GM12878 (cell line): ENCODE measurements around the gene ACADS. TPM values are rescaled to one million over a fixed set of nuclear protein-coding genes. Genes with fewer than 3 reads are reported as not detected.

Experiments
- ATAC-seq: fragments of 200-7000 bp; cut with Tn5 transposase; 3 replicates; pipeline ENCODE4 v1.9.1; 2020; ENCODE audit warnings: mild to moderate bottlenecking, moderate library complexity
- BruUV-seq: library from RNA; stranded (reverse); fragments of 400-500 nt; replicated peaks from 2 replicates; lab custom pipeline; 2021; lab: Mats Ljungman, UMichigan
- CTCF ChIA-PET: fragments of 300-600 bp; sonication (Branson Sonifier 250); formaldehyde crosslinking; extraction: SDS; loops from one replicate; lab custom pipeline; 2021; ENCODE audit warnings: inconsistent platforms; lab: Yijun Ruan, JAX
- POLR2A ChIA-PET: fragments of 350-600 bp; formaldehyde crosslinking; extraction: SDS; loops from one replicate; lab custom pipeline; 2021; ENCODE audit warnings: inconsistent platforms; lab: Charles Lee
- RAD21 ChIA-PET: fragments of 300-600 bp; sonication (Branson Sonifier 250); formaldehyde crosslinking; loops from one replicate; lab custom pipeline; 2023; ENCODE audit warnings: antibody characterized with exemption; ENCODE audit not compliant: unreplicated experiment; lab: Charles Lee
- SMC1A ChIA-PET: fragments of 300-600 bp; sonication (Branson Sonifier 250); formaldehyde crosslinking; loops from one replicate; lab custom pipeline; 2023; ENCODE audit not compliant: unreplicated experiment, uncharacterized antibody; lab: Charles Lee
- DNase-seq: peaks from one replicate; pipeline ENCODE4 v3.0.0-alpha.2; 2011; ENCODE audit warnings: low read depth, low spot score
- FAIRE-seq: peaks from 3 replicates; lab custom pipeline; 2011; peaks lifted over from hg19 to GRCh38; lab: Jason Lieb, UNC
- H2AFZ ChIP-seq: 2 replicates; pipeline ENCODE4 v1.6.0; 2011; ENCODE audit warnings: low read depth, low read length, control low read depth; ENCODE audit not compliant: control insufficient read depth
- H3K27ac ChIP-seq: 2 replicates; pipeline ENCODE4 v1.5.1; 2011; ENCODE audit warnings: control low read depth; ENCODE audit not compliant: control insufficient read depth, insufficient read depth
- H3K27me3 ChIP-seq, 2 experiments: replicated peaks in 1 of 2; 2 replicates each; pipeline versions ENCODE4 v1.6.0 to v1.6.1; 2011; ENCODE audit warnings: low read length in 1 of 2; ENCODE audit not compliant: control insufficient read depth in 2 of 2, insufficient read depth in 2 of 2
- H3K36me3 ChIP-seq, 2 experiments: 2 replicates each; pipeline ENCODE4 v1.5.1; 2011; ENCODE audit warnings: low read length in 1 of 2; ENCODE audit not compliant: control insufficient read depth in 2 of 2, insufficient read depth in 2 of 2
- H3K4me1 ChIP-seq: 2 replicates; pipeline ENCODE4 v1.6.1; 2011; ENCODE audit warnings: mild to moderate bottlenecking, low read length, moderate library complexity, mixed read lengths; ENCODE audit not compliant: control insufficient read depth, insufficient read depth
- H3K4me2 ChIP-seq: 2 replicates; pipeline ENCODE4 v1.6.0; 2011; ENCODE audit warnings: control low read depth; ENCODE audit not compliant: control insufficient read depth, insufficient read depth
- H3K4me3 ChIP-seq: fragments of 200-600 bp; sonication (generic); 2 replicates; pipeline ENCODE4 v1.5.1; 2016
- H3K79me2 ChIP-seq: 2 replicates; pipeline ENCODE4 v1.6.0; 2011; ENCODE audit warnings: low read length; ENCODE audit not compliant: control insufficient read depth, insufficient read depth
- H3K9ac ChIP-seq: 2 replicates; pipeline ENCODE4 v1.8.0; 2011; ENCODE audit warnings: low read length, control low read depth, mixed read lengths; ENCODE audit not compliant: control insufficient read depth, insufficient read depth
- H3K9me3 ChIP-seq: replicated peaks from 3 replicates; pipeline ENCODE4 v1.5.1; 2011; ENCODE audit warnings: mild to moderate bottlenecking, low read length; ENCODE audit not compliant: control insufficient read depth, insufficient read depth
- H4K20me1 ChIP-seq: 2 replicates; pipeline ENCODE4 v1.6.0; 2011; ENCODE audit not compliant: control insufficient read depth, insufficient read depth
- CBX5 ChIP-seq: sonication (generic); IDR thresholded peaks from 2 replicates; pipeline ENCODE4 v1.6.1; 2016; ENCODE audit warnings: low read depth, moderate library complexity, mild to moderate bottlenecking, inconsistent platforms
- CUX1 ChIP-seq: IDR thresholded peaks from 2 replicates; pipeline ENCODE4 v1.6.1; 2012; ENCODE audit warnings: improper control_type of control experiment, low read depth, low read length; ENCODE audit not compliant: insufficient replicate concordance
- FOXK2 ChIP-seq: fragments of 450-650 bp; IDR thresholded peaks from 2 replicates; pipeline ENCODE4 v1.6.1; 2017; ENCODE audit warnings: mild to moderate bottlenecking, moderate library complexity
- IKZF1 ChIP-seq: fragments of 450-650 bp; conservative IDR thresholded peaks from 2 replicates; pipeline ENCODE4 v1.6.1; 2017; ENCODE audit warnings: antibody characterized with exemption, mild to moderate bottlenecking
- MTA3 ChIP-seq: IDR thresholded peaks from 2 replicates; pipeline ENCODE4 v1.6.1; 2012; ENCODE audit warnings: low read length, inconsistent platforms, borderline replicate concordance
- NBN ChIP-seq: fragments of 450-650 bp; IDR thresholded peaks from 2 replicates; pipeline ENCODE4 v1.6.1; 2016
- STAT3 ChIP-seq: IDR thresholded peaks from 2 replicates; pipeline ENCODE4 v1.6.1; 2011; ENCODE audit warnings: low read depth, low read length, improper control_type of control experiment
- TCF12 ChIP-seq: IDR thresholded peaks from 2 replicates; pipeline ENCODE4 v1.6.1; 2011; ENCODE audit warnings: low read depth, mild to moderate bottlenecking, low read length
- TCF3 ChIP-seq: IDR thresholded peaks from 2 replicates; pipeline ENCODE4 v1.6.1; 2012; ENCODE audit warnings: low read depth, mild to moderate bottlenecking, low read length, borderline replicate concordance; ENCODE audit not compliant: insufficient read depth
- YY1 ChIP-seq: IDR thresholded peaks from 2 replicates; pipeline ENCODE4 v1.6.1; 2011; ENCODE audit warnings: low read depth, mild to moderate bottlenecking, low read length
- ZSCAN29 ChIP-seq: fragments of 450-650 bp; IDR thresholded peaks from 2 replicates; pipeline ENCODE4 v1.6.1; 2017; ENCODE audit warnings: mild to moderate bottlenecking, moderate library complexity
- WGBS: methylation state at CpG from one replicate; pipeline ENCODE4 v1.1.6; 2016; ENCODE audit warnings: low lambda C conversion rate; ENCODE audit not compliant: insufficient replicate concordance, insufficient coverage; ENCODE audit errors: missing lambda C conversion rate; 5-methylcytosine and 5-hydroxymethylcytosine counted together
- in situ Hi-C: fragments of 300-500 bp; cut with MboI; formaldehyde crosslinking; loops from 9 replicates; pipeline ENCODE4 v1.14.3; 2018; ENCODE audit warnings: mixed read lengths
- intact Hi-C: fragments of 100-400 bp; cut with micrococcal nuclease; formaldehyde crosslinking; loops from one replicate; pipeline ENCODE4 v1.14.2; 2022; ENCODE audit not compliant: unreplicated experiment
- polyA plus RNA-seq, 11 experiments: library from polyadenylated mRNA; depleted of rRNA in 4 of 11; unstranded in 6 of 11; stranded (reverse) in 5 of 11; fragments of >200 nt; fragmentation: Nextera tagmentation in 4 of 11; fragmentation: Illumina TruSeq in 1 of 11; extraction: Ambion mirVana in 4 of 11; extraction: Trizol in 1 of 11; gene quantifications; 1 replicate in 1 of 11; 2 replicates in 10 of 11; pipeline versions ENCODE4 v1.2.1 to v1.2.3, GENCODE V29; 2011 to 2016; ENCODE audit warnings: inconsistent platforms in 2 of 11, missing spikeins in 2 of 11, low read depth in 1 of 11
- total RNA-seq, 4 experiments: library from RNA; depleted of rRNA in 3 of 4; stranded (reverse); fragments of >200 nt in 3 of 4; fragmentation: Illumina TruSeq in 1 of 4; extraction: Trizol in 1 of 4; gene quantifications; 2 replicates each; pipeline versions ENCODE4 v1.2.1 to v1.2.3, GENCODE V29; 2013 to 2021
- TF ChIP-seq, protein P1 (sequence below): fragments of 450-650 bp; formaldehyde crosslinking; IDR thresholded peaks from 2 replicates; pipeline ENCODE4 v1.4.0; 2022; ENCODE audit warnings: mild to moderate bottlenecking, moderate library complexity
- TF ChIP-seq, protein P2 (sequence below): fragments of 450-650 bp; IDR thresholded peaks from 2 replicates; pipeline ENCODE4 v1.6.1; 2018; ENCODE audit warnings: mild to moderate bottlenecking, low read depth, moderate library complexity; ENCODE audit not compliant: partially characterized antibody

The ACADS gene
- total and polyA plus RNA-seq, 10 of the 15 experiments (the other 5 are each of a cell fraction or from before 2014, with no cell fraction given) = 0.05 to 18.1 (median 10.2) TPM

DNA sequence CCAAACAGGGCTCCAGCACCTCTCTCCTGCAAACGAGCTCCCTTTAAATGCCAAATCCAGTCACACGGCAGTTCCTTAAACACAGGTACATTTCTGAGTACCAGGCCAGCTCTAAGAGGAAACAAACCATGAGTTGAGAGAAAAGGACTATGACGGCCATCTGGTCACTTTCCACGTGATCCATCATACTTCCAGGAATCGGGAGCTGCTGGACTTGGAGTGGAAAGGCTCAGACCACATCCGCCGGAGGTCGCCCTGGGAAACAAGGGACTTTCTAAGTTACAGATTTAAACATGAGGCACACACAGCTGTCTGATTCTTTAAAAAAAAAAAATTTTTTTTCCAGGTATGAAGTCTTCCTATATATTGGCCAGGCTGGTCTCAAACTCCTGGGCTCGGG, 39.2 kb downstream of the ACADS start:
- POLR2A ChIA-PET = interaction anchor here (0.7 kb wide), 1 partner anchor 80 kb away, joined by 3 read pairs; no protein-coding TSS in a partner anchor
- H3K36me3 ChIP-seq = peaks cover 29 to 30% of the 10 kb centered on the region in 2 experiments
- no peak for TF ChIP-seq STAT3
- no peak for TF ChIP-seq CBX5
- TF ChIP-seq, protein P1, sequence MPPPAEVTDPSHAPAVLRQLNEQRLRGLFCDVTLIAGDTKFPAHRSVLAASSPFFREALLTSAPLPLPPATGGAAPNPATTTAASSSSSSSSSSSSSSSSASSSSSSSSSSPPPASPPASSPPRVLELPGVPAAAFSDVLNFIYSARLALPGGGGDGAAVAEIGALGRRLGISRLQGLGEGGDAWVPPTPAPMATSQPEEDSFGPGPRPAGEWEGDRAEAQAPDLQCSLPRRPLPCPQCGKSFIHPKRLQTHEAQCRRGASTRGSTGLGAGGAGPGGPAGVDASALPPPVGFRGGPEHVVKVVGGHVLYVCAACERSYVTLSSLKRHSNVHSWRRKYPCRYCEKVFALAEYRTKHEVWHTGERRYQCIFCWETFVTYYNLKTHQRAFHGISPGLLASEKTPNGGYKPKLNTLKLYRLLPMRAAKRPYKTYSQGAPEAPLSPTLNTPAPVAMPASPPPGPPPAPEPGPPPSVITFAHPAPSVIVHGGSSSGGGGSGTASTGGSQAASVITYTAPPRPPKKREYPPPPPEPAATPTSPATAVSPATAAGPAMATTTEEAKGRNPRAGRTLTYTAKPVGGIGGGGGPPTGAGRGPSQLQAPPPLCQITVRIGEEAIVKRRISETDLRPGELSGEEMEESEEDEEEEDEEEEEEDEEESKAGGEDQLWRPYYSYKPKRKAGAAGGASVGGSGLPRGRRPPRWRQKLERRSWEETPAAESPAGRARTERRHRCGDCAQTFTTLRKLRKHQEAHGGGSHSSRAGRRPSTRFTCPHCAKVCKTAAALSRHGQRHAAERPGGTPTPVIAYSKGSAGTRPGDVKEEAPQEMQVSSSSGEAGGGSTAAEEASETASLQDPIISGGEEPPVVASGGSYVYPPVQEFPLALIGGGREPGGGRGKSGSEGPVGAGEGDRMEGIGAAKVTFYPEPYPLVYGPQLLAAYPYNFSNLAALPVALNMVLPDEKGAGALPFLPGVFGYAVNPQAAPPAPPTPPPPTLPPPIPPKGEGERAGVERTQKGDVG (CRISPR knock-in tag) = no peak
- no peak for TF ChIP-seq TCF12
- TF ChIP-seq MTA3 = no peak
- TF ChIP-seq ZSCAN29 = no peak
- TF ChIP-seq IKZF1 = no peak
- TF ChIP-seq TCF3 = no peak
- no peak for TF ChIP-seq NBN
- TF ChIP-seq FOXK2 = no peak
- no peak for TF ChIP-seq YY1
- TF ChIP-seq CUX1 = no peak
- TF ChIP-seq, protein P2, sequence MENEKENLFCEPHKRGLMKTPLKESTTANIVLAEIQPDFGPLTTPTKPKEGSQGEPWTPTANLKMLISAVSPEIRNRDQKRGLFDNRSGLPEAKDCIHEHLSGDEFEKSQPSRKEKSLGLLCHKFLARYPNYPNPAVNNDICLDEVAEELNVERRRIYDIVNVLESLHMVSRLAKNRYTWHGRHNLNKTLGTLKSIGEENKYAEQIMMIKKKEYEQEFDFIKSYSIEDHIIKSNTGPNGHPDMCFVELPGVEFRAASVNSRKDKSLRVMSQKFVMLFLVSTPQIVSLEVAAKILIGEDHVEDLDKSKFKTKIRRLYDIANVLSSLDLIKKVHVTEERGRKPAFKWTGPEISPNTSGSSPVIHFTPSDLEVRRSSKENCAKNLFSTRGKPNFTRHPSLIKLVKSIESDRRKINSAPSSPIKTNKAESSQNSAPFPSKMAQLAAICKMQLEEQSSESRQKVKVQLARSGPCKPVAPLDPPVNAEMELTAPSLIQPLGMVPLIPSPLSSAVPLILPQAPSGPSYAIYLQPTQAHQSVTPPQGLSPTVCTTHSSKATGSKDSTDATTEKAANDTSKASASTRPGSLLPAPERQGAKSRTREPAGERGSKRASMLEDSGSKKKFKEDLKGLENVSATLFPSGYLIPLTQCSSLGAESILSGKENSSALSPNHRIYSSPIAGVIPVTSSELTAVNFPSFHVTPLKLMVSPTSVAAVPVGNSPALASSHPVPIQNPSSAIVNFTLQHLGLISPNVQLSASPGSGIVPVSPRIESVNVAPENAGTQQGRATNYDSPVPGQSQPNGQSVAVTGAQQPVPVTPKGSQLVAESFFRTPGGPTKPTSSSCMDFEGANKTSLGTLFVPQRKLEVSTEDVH = no peak

More for the DNA sequence above, 39.2 kb downstream of the ACADS start:
- RAD21 ChIA-PET = no interaction called here
- DNase-seq = no peak
- no peak for ATAC-seq
- no peaks in the 10 kb centered on the region for H3K4me1 ChIP-seq
- no peak overlapping the region for H3K27ac ChIP-seq
- no peak overlapping the region for H3K9ac ChIP-seq
- no peaks in the 10 kb centered on the region for H4K20me1 ChIP-seq
- FAIRE-seq = no peak
- H3K4me2 ChIP-seq = no peak overlapping the region
- 92% methylated on average over 9 of the region's 9 CpGs for WGBS
- CTCF ChIA-PET = no interaction called here
- H3K27me3 ChIP-seq = no peaks in the 10 kb centered on the region
- no peak overlapping the region for H3K4me3 ChIP-seq
- in situ Hi-C loops = no loop called here
- no peaks in the 10 kb centered on the region for H3K9me3 ChIP-seq
- BruUV-seq = no TSS peak
- SMC1A ChIA-PET = interaction anchor here (0.6 to 1.7 kb wide), 4 partner anchors 33 to 220 kb away, joined by 3 to 4 read pairs (median 4); no protein-coding TSS in a partner anchor
- H2AFZ ChIP-seq = no peak overlapping the region
- intact Hi-C loops = no loop called here
- no peaks in the 10 kb centered on the region for H3K79me2 ChIP-seq
